ENCODE measurements around the gene PITPNC1.
"Not testable (repeated sequence)": the region's sequence is repeated elsewhere in the genome, so short reads cannot be mapped to it uniquely, and the experiment has no call there.

PITPNC1 gene

GRCh38 chr17:67381929-67382257 lies 4.8 kb downstream of the PITPNC1 start:
- Histone ChIP-seq H3K4me1 (ENCODE audit: control insufficient read depth in 2 of 2, insufficient read depth in 2 of 2, low read length in 2 of 2) (peaks cover under 1 to 6% of the 10 kb centered on the region in 2 donors), H3K9me3 (ENCODE audit: control insufficient read depth in 2 of 2, low read length in 2 of 2) (no peaks in the 10 kb centered on the region), H3K9ac (ENCODE audit: low read depth in 1 of 2, low read length in 2 of 2) (no peak overlapping the region), H3K36me3 (ENCODE audit: control insufficient read depth in 2 of 2, insufficient read depth in 2 of 2, low read length in 2 of 2) (no peaks in the 10 kb centered on the region), H3K4me3 (ENCODE audit: low read length in 2 of 2) (no peak overlapping the region), H3K27ac (ENCODE audit: low read depth in 2 of 2, low read length in 2 of 2) (no peak overlapping the region), H3K27me3 (ENCODE audit: control insufficient read depth in 2 of 2, insufficient read depth in 2 of 2, low read length in 2 of 2) (no peaks in the 10 kb centered on the region)

DNA sequence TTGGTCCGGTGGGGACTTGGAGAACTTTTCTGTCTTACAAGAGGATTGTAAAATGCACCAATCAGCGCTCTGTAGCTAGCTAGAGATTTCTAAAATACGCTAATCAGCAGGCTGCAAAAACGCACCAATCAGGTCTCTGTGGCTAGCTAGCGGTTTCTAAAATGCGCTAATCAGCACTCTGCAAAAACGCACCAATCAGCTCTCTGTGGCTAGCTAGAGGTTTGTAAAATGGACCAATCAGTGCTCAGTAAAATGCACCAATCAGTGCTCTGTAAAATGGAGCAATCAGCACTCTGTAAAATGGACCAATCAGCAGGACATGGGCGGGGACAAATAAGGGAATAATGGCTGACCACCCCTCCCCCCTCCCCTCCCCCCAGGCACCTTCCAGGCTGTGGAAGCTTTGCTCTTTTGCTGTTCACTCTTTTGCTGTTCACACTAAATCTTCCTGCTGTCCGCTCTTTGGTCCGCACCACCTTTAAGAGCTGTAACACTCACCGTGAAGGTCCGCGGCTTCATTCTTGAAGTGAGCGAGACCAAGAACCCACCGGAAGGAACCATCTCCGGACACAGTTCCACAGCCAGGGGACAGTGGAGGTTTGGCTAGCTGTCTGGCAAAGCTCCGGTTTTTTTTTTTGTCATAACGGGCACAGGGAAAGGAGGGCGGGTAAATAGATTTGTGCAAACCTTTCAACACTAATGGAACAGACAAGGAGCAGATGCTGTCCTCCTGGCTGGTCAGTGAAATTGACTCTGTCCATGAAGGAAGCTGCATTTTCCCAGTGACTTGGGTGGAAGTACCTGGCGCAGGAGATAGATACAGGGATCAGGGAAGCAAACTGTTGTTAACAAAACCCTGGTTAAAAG lies 8.3 kb downstream of the PITPNC1 start:
- Histone ChIP-seq H3K36me3 (ENCODE audit: control insufficient read depth in 2 of 2, insufficient read depth in 2 of 2, low read length in 2 of 2) (no peaks in the 10 kb centered on the region), H3K9ac (ENCODE audit: low read depth in 1 of 2, low read length in 2 of 2) (no peak overlapping the region), H3K27ac (ENCODE audit: low read depth in 2 of 2, low read length in 2 of 2) (no peak overlapping the region), H3K4me1 (ENCODE audit: control insufficient read depth in 2 of 2, insufficient read depth in 2 of 2, low read length in 2 of 2) (no peaks in the 10 kb centered on the region), H3K4me3 (ENCODE audit: low read length in 2 of 2) (no peak overlapping the region), H3K9me3 (ENCODE audit: control insufficient read depth in 2 of 2, low read length in 2 of 2) (no peaks in the 10 kb centered on the region), H3K27me3 (ENCODE audit: control insufficient read depth in 2 of 2, insufficient read depth in 2 of 2, low read length in 2 of 2) (no peaks in the 10 kb centered on the region)

GRCh38 chr17:67386965-67387551 lies 10.0 kb downstream of the PITPNC1 start:
- Histone ChIP-seq H3K27ac (ENCODE audit: low read depth in 2 of 2, low read length in 2 of 2) (no peak overlapping the region), H3K36me3 (ENCODE audit: control insufficient read depth in 2 of 2, insufficient read depth in 2 of 2, low read length in 2 of 2) (no peaks in the 10 kb centered on the region), H3K27me3 (ENCODE audit: control insufficient read depth in 2 of 2, insufficient read depth in 2 of 2, low read length in 2 of 2) (no peaks in the 10 kb centered on the region), H3K9me3 (ENCODE audit: control insufficient read depth in 2 of 2, low read length in 2 of 2) (no peaks in the 10 kb centered on the region), H3K4me3 (ENCODE audit: low read length in 2 of 2) (no peak overlapping the region), H3K4me1 (ENCODE audit: control insufficient read depth in 2 of 2, insufficient read depth in 2 of 2, low read length in 2 of 2) (no peaks in the 10 kb centered on the region), H3K9ac (ENCODE audit: low read depth in 1 of 2, low read length in 2 of 2) (no peak overlapping the region)

DNA sequence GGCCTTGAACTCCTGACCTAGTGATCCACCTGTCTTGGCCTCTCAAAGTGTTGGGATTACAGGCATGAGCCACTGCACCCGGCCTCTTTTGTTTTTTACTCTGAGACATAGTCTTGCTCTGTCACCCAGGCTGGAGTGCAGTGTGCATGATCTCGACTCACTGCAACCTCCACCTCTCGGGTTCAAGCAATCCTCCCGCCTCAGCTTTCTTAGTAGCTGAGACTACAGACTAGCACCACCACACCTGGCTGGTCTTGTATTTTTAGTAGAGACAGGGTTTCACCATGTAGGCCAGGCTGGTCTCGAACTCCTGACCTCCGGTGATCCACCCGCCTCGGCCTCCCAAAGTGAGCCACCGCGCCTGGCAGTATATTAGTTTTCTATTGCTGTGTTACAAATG lies 11.5 kb downstream of the PITPNC1 start:
- H3K27me3 ChIP-seq (ENCODE audit: control insufficient read depth in 2 of 2, insufficient read depth in 2 of 2, low read length in 2 of 2); H3K4me1 ChIP-seq (ENCODE audit: control insufficient read depth in 2 of 2, insufficient read depth in 2 of 2, low read length in 2 of 2); H3K9me3 ChIP-seq (ENCODE audit: control insufficient read depth in 2 of 2, low read length in 2 of 2); H3K27ac ChIP-seq (ENCODE audit: low read depth in 2 of 2, low read length in 2 of 2); H3K9ac ChIP-seq (ENCODE audit: low read depth in 1 of 2, low read length in 2 of 2); H3K4me3 ChIP-seq (ENCODE audit: low read length in 2 of 2); H3K36me3 ChIP-seq (ENCODE audit: control insufficient read depth in 2 of 2, insufficient read depth in 2 of 2, low read length in 2 of 2): not testable (repeated sequence)

- Histone ChIP-seq H3K9ac (ENCODE audit: low read depth in 1 of 2, low read length in 2 of 2) (no peak overlapping the region), H3K4me3 (ENCODE audit: low read length in 2 of 2) (no peak overlapping the region), H3K36me3 (ENCODE audit: control insufficient read depth in 2 of 2, insufficient read depth in 2 of 2, low read length in 2 of 2) (no peaks in the 10 kb centered on the region), H3K27me3 (ENCODE audit: control insufficient read depth in 2 of 2, insufficient read depth in 2 of 2, low read length in 2 of 2) (no peaks in the 10 kb centered on the region), H3K9me3 (ENCODE audit: control insufficient read depth in 2 of 2, low read length in 2 of 2) (no peaks in the 10 kb centered on the region), H3K27ac (ENCODE audit: low read depth in 2 of 2, low read length in 2 of 2) (no peak overlapping the region), H3K4me1 (ENCODE audit: control insufficient read depth in 2 of 2, insufficient read depth in 2 of 2, low read length in 2 of 2) (no peaks in the 10 kb centered on the region)
Observed at GRCh38 chr17:67388986-67389385, 11.9 kb downstream of the PITPNC1 start.

GRCh38 chr17:67390006-67390645 lies 13.0 kb downstream of the PITPNC1 start:
- no peak overlapping the region for H3K4me3 ChIP-seq (ENCODE audit: low read length in 2 of 2)
- no peaks in the 10 kb centered on the region for H3K9me3 ChIP-seq (ENCODE audit: control insufficient read depth in 2 of 2, low read length in 2 of 2)
- no peaks in the 10 kb centered on the region for H3K27me3 ChIP-seq (ENCODE audit: control insufficient read depth in 2 of 2, insufficient read depth in 2 of 2, low read length in 2 of 2)
- peak overlapping the region in 1 of 2 donors; percentile 2 for H3K27ac ChIP-seq (ENCODE audit: low read depth in 2 of 2, low read length in 2 of 2)
- no peak overlapping the region for H3K9ac ChIP-seq (ENCODE audit: low read depth in 1 of 2, low read length in 2 of 2)
- no peaks in the 10 kb centered on the region for H3K4me1 ChIP-seq (ENCODE audit: control insufficient read depth in 2 of 2, insufficient read depth in 2 of 2, low read length in 2 of 2)
- no peaks in the 10 kb centered on the region for H3K36me3 ChIP-seq (ENCODE audit: control insufficient read depth in 2 of 2, insufficient read depth in 2 of 2, low read length in 2 of 2)

- H3K27me3 ChIP-seq (ENCODE audit: control insufficient read depth in 2 of 2, insufficient read depth in 2 of 2, low read length in 2 of 2), result no peaks in the 10 kb centered on the region
- no peaks in the 10 kb centered on the region for H3K4me1 ChIP-seq (ENCODE audit: control insufficient read depth in 2 of 2, insufficient read depth in 2 of 2, low read length in 2 of 2)
- H3K4me3 ChIP-seq (ENCODE audit: low read length in 2 of 2), result peak overlapping the region in 1 of 2 donors; percentile 14
- H3K36me3 ChIP-seq (ENCODE audit: control insufficient read depth in 2 of 2, insufficient read depth in 2 of 2, low read length in 2 of 2), result no peaks in the 10 kb centered on the region
- no peak overlapping the region for H3K9ac ChIP-seq (ENCODE audit: low read depth in 1 of 2, low read length in 2 of 2)
- H3K27ac ChIP-seq (ENCODE audit: low read depth in 2 of 2, low read length in 2 of 2), result peak overlapping the region; percentile 7 to 40
- H3K9me3 ChIP-seq (ENCODE audit: control insufficient read depth in 2 of 2, low read length in 2 of 2), result no peaks in the 10 kb centered on the region
Observed at GRCh38 chr17:67390646-67391361, 13.7 kb downstream of the PITPNC1 start.

GRCh38 chr17:67392111-67392510 lies 15.0 kb downstream of the PITPNC1 start:
- Histone ChIP-seq H3K9ac (ENCODE audit: low read depth in 1 of 2, low read length in 2 of 2) (no peak overlapping the region), H3K36me3 (ENCODE audit: control insufficient read depth in 2 of 2, insufficient read depth in 2 of 2, low read length in 2 of 2) (no peaks in the 10 kb centered on the region), H3K9me3 (ENCODE audit: control insufficient read depth in 2 of 2, low read length in 2 of 2) (no peaks in the 10 kb centered on the region), H3K27me3 (ENCODE audit: control insufficient read depth in 2 of 2, insufficient read depth in 2 of 2, low read length in 2 of 2) (no peaks in the 10 kb centered on the region), H3K4me3 (ENCODE audit: low read length in 2 of 2) (no peak overlapping the region), H3K27ac (ENCODE audit: low read depth in 2 of 2, low read length in 2 of 2) (no peak overlapping the region), H3K4me1 (ENCODE audit: control insufficient read depth in 2 of 2, insufficient read depth in 2 of 2, low read length in 2 of 2) (no peaks in the 10 kb centered on the region)

DNA sequence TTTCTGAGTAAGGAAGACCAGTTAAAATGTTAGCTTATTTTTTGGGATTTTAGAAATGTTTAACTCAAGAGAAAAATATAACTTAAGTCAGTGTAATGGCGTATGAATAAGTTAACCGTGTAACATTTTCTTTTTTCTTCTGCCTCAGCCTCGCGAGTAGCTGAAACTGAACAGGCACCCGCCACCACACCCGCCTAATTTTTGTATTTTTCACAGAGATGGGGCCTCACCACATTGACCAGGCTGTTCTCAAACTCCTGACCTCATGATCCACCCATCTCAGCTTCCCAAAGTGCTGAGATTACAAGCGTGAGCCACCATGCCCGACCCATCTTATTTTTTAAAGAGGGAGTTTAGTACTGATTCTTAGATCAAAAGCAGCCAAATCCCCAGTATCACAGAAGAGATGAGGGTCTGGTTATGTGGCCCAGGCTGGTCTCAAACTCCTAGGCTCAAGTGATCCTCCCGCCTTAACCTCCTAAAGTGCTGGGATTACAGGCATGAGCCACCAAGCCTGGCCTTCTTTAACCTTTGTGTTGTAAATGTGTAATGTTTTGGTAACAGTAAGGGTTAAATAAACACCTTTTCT lies 16.8 kb downstream of the PITPNC1 start:
- Histone ChIP-seq H3K9me3 (ENCODE audit: control insufficient read depth in 2 of 2, low read length in 2 of 2) (no peaks in the 10 kb centered on the region), H3K9ac (ENCODE audit: low read depth in 1 of 2, low read length in 2 of 2) (no peak overlapping the region), H3K4me3 (ENCODE audit: low read length in 2 of 2) (no peak overlapping the region), H3K36me3 (ENCODE audit: control insufficient read depth in 2 of 2, insufficient read depth in 2 of 2, low read length in 2 of 2) (no peaks in the 10 kb centered on the region), H3K27ac (ENCODE audit: low read depth in 2 of 2, low read length in 2 of 2) (no peak overlapping the region), H3K27me3 (ENCODE audit: control insufficient read depth in 2 of 2, insufficient read depth in 2 of 2, low read length in 2 of 2) (no peaks in the 10 kb centered on the region), H3K4me1 (ENCODE audit: control insufficient read depth in 2 of 2, insufficient read depth in 2 of 2, low read length in 2 of 2) (no peaks in the 10 kb centered on the region)
